ENCODE data around the gene VENTX. TPM values are rescaled to one million over a fixed set of nuclear protein-coding genes. Genes with fewer than 3 reads are reported as not detected.

The VENTX gene
- total RNA-seq, 4 donors from 2014 or later, result 0.21 to 1.3 (median 0.51) TPM; not detected in 1

GRCh38 chr10:133202778-133203651 lies 34.6 kb upstream of the VENTX start:
- no peaks in the 10 kb centered on the region for H3K4me1 ChIP-seq
- TF ChIP-seq CTCF (IDR thresholded peaks at IDR 0.05) (no peak), POLR2A (IDR thresholded peaks at IDR 0.05) (no peak)
- no peaks in the 10 kb centered on the region for H3K36me3 ChIP-seq
- H3K4me3 ChIP-seq, result no peak overlapping the region
- no peak for DNase-seq
- H3K27me3 ChIP-seq, result no peaks in the 10 kb centered on the region
- intact Hi-C loops (cut with DNase I; ENCODE audit: low total_unique reads), result no loop called here
- no peaks in the 10 kb centered on the region for H3K9me3 ChIP-seq
- no peak overlapping the region for H3K27ac ChIP-seq

GRCh38 chr10:133203652-133204195 lies 33.9 kb upstream of the VENTX start:
- no peaks in the 10 kb centered on the region for H3K9me3 ChIP-seq
- no peak overlapping the region for H3K4me3 ChIP-seq
- intact Hi-C loops (cut with DNase I; ENCODE audit: low total_unique reads), result no loop called here
- no peaks in the 10 kb centered on the region for H3K36me3 ChIP-seq
- no peak overlapping the region for H3K27ac ChIP-seq
- H3K27me3 ChIP-seq, result no peaks in the 10 kb centered on the region
- DNase-seq, result no peak
- no peaks in the 10 kb centered on the region for H3K4me1 ChIP-seq
- TF ChIP-seq CTCF (IDR thresholded peaks at IDR 0.05), result no peak
- TF ChIP-seq POLR2A (IDR thresholded peaks at IDR 0.05), result no peak

DNA sequence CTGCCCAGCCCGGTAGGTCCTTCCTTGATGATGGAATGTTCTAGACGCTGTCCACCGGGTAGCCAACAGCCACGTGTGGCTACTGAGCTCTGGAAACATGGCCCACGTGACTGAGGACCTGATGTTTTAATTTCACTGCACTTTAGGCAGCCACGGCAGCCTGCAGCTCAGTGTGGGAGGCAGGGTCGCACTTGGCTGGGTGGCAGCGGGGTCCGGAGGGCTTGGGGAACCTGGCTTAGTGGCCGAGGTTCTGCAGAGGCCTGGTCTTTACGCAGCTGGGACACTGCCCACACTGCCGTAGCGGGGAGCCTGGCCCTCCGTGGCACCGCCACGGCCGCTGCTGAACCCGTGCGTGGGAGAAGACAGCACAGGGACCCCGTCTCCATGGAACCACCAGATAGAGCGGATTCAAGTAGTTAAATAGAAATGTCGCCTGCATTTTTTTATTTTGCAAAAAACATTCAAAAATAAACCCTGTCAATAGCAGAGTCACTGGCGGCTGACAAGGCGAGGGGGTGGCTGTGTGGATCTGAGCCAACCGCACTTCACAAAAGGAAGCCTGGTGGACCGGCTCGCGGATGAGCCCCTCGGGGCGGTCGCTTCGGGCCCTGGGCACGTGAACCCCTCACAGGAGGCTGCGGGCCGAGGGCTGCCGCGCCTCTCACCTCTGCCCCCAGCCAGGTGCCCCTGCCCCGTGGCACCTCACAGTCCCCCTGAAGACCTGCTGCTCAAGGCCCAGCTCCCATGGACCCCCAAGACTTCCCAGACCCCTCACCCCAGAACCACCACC lies 33.2 kb upstream of the VENTX start:
- H3K27ac ChIP-seq, result no peak overlapping the region
- H3K4me1 ChIP-seq, result no peaks in the 10 kb centered on the region
- DNase-seq, result no peak
- H3K36me3 ChIP-seq, result no peaks in the 10 kb centered on the region
- H3K4me3 ChIP-seq, result no peak overlapping the region
- intact Hi-C loops (cut with DNase I; ENCODE audit: low total_unique reads), result no loop called here
- no peaks in the 10 kb centered on the region for H3K9me3 ChIP-seq
- TF ChIP-seq POLR2A (IDR thresholded peaks at IDR 0.05) (no peak), CTCF (IDR thresholded peaks at IDR 0.05) (no peak)
- no peaks in the 10 kb centered on the region for H3K27me3 ChIP-seq

GRCh38 chr10:133205146-133205545 lies 32.5 kb upstream of the VENTX start:
- no peak for DNase-seq
- H3K27me3 ChIP-seq, result no peaks in the 10 kb centered on the region
- H3K4me1 ChIP-seq, result no peaks in the 10 kb centered on the region
- no peaks in the 10 kb centered on the region for H3K36me3 ChIP-seq
- intact Hi-C loops (cut with DNase I; ENCODE audit: low total_unique reads), result no loop called here
- no peak for TF ChIP-seq CTCF (IDR thresholded peaks at IDR 0.05)
- TF ChIP-seq POLR2A (IDR thresholded peaks at IDR 0.05), result no peak
- H3K9me3 ChIP-seq, result no peaks in the 10 kb centered on the region
- no peak overlapping the region for H3K4me3 ChIP-seq
- no peak overlapping the region for H3K27ac ChIP-seq
